ENCODE measurements around the gene GET4.

- TF ChIP-seq POLR2A (IDR thresholded peaks at IDR 0.05; ENCODE audit: low read length) (no peak), GATA1 (IDR thresholded peaks at IDR 0.05; ENCODE audit: low read depth, low read length) (no peak)
Measured at GRCh38 chr7:867001-867405, 9.4 kb upstream of the GET4 start.

Data from erythroblast (primary cell).